Non-pigmented ciliary epithelial cell (primary cell): ENCODE measurements around the gene MYLK.
"Not testable (repeated sequence)": the region's sequence is repeated elsewhere in the genome, so short reads cannot be mapped to it uniquely, and the experiment has no call there.

Source experiments
- DNase-seq: peaks from one replicate; pipeline ENCODE4 v3.0.0-alpha.2; 2010; ENCODE audit warnings: low read depth

Gene MYLK

GRCh38 chr3:123884203-123884831 lies at the start of gene MYLK:
Gene MYLK (minus strand): TSS chr3:123884332. CDS start chr3:123793841, 90,491 bp downstream.
- peak; percentile 78 for DNase-seq

GRCh38 chr3:123930445-123930844 lies 46.3 kb upstream of the MYLK start:
- DNase-seq: no peak

- no peak for DNase-seq
These were observed 45.2 kb upstream of the MYLK start for GRCh38 chr3:123929325-123929724.

- DNase-seq: no peak
These were observed 42.3 kb upstream of the MYLK start for GRCh38 chr3:123926396-123926795.

GRCh38 chr3:123920868-123921267 lies 36.7 kb upstream of the MYLK start:
- DNase-seq: no peak

GRCh38 chr3:123920383-123920782 lies 36.3 kb upstream of the MYLK start:
- DNase-seq: no peak

- DNase-seq: no peak
These were observed 35.2 kb upstream of the MYLK start for GRCh38 chr3:123919353-123919752.

GRCh38 chr3:123914829-123915228 lies 30.7 kb upstream of the MYLK start:
- DNase-seq: no peak

GRCh38 chr3:123909785-123910184 lies 25.7 kb upstream of the MYLK start:
- DNase-seq: no peak

- DNase-seq: no peak
These were observed 23.6 kb upstream of the MYLK start for GRCh38 chr3:123907720-123908119.

- DNase-seq: no peak
These were observed 15.3 kb upstream of the MYLK start for GRCh38 chr3:123899300-123899865.

GRCh38 chr3:123893012-123893411 lies 8.9 kb upstream of the MYLK start:
- no peak for DNase-seq

GRCh38 chr3:123892195-123892594 lies 8.1 kb upstream of the MYLK start:
- no peak for DNase-seq

- DNase-seq: not testable (repeated sequence)
These were observed 6.9 kb upstream of the MYLK start for GRCh38 chr3:123890991-123891390.

- not testable (repeated sequence) for DNase-seq
These were observed 6.0 kb upstream of the MYLK start for GRCh38 chr3:123890162-123890561.

- DNase-seq: no peak
These were observed 861 bp upstream of the MYLK start for GRCh38 chr3:123884993-123885392.

GRCh38 chr3:123883701-123884202 lies 380 bp downstream of the MYLK start:
- DNase-seq: no peak

GRCh38 chr3:123883111-123883510 lies 1.0 kb downstream of the MYLK start:
- DNase-seq: no peak

GRCh38 chr3:123881771-123882170 lies 2.4 kb downstream of the MYLK start:
- DNase-seq: no peak

GRCh38 chr3:123880998-123881561 lies 3.1 kb downstream of the MYLK start:
- no peak for DNase-seq

GRCh38 chr3:123878807-123879206 lies 5.3 kb downstream of the MYLK start:
- no peak for DNase-seq

- DNase-seq: no peak
These were observed 6.2 kb downstream of the MYLK start for GRCh38 chr3:123877965-123878364.

- no peak for DNase-seq
These were observed 6.7 kb downstream of the MYLK start for GRCh38 chr3:123877466-123877865.

GRCh38 chr3:123876858-123877257 lies 7.3 kb downstream of the MYLK start:
- DNase-seq: no peak
